HFFc6 (cell line): ENCODE data around the gene DTX1. TPM values are rescaled to one million over a fixed set of nuclear protein-coding genes. Genes with fewer than 3 reads are reported as not detected.

ENCODE experiments used
- DNase-seq: peaks from one replicate; pipeline ENCODE4 v3.0.0-alpha.2; 2018
- H3K27ac Mint-ChIP-seq: 2 replicates; pipeline ENCODE4 v1.8.0; 2020; ENCODE audit warnings: mild to moderate bottlenecking, mixed read lengths
- H3K27me3 Mint-ChIP-seq: 2 replicates; pipeline ENCODE4 v1.8.0; 2021; ENCODE audit warnings: mild to moderate bottlenecking, moderate library complexity, mixed read lengths; ENCODE audit not compliant: insufficient read depth
- H3K36me3 Mint-ChIP-seq: 2 replicates; pipeline ENCODE4 v1.8.0; 2021; ENCODE audit warnings: low read depth, mixed read lengths
- H3K4me1 Mint-ChIP-seq: 2 replicates; pipeline ENCODE4 v1.8.0; 2020; ENCODE audit warnings: low read depth, mixed read lengths
- H3K4me3 Mint-ChIP-seq: 2 replicates; pipeline ENCODE4 v1.8.0; 2020; ENCODE audit warnings: mild to moderate bottlenecking, moderate library complexity, mixed read lengths
- H3K9me3 Mint-ChIP-seq: 2 replicates; pipeline ENCODE4 v1.8.0; 2020; ENCODE audit warnings: mild to moderate bottlenecking, mixed read lengths
- CTCF ChIP-seq: fragments of 200-600 bp; sonication (generic); IDR thresholded peaks from 2 replicates; pipeline ENCODE4 v1.5.0; 2021; ENCODE audit warnings: antibody characterized with exemption, mild to moderate bottlenecking
- total RNA-seq, 6 experiments: library from RNA; stranded (reverse); fragmentation: NEBNext Ultra II Directional; extraction: Animal tissue kit (Norgen Biotek cat#: 25700); gene quantifications; 2 replicates in 1 of 6; 3 replicates in 5 of 6; pipeline ENCODE4 v1.2.3, GENCODE V29; 2021

DTX1 gene
- total RNA-seq, 6 experiments from 2014 or later = not detected

DNA sequence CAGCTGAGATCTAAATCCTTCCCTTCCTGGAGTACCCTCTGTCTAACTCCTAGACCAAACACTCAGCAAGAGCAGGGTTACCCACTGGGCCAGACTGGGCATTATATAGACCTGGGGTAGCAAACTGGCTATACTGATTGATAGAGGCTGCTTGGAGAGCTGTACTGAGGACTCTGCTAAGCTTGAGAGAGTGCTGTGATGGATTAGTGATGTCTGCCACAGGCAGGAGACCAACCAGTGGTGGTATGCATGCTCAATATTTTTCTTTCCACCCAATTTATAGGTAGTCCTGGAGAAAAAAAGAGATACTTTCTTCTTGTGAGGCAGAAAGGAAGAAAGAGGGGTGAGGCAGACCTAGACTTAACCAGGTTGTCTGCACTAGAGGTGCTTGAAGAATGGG lies 33.3 kb downstream of the DTX1 start:
- no peaks in the 10 kb centered on the region for H3K4me1 Mint-ChIP-seq
- H3K4me3 Mint-ChIP-seq = no peak overlapping the region
- TF ChIP-seq CTCF = no peak
- H3K27ac Mint-ChIP-seq = no peak overlapping the region
- no peaks in the 10 kb centered on the region for H3K36me3 Mint-ChIP-seq
- no peak for DNase-seq
- H3K27me3 Mint-ChIP-seq = peaks cover 18% of the 10 kb centered on the region
- no peaks in the 10 kb centered on the region for H3K9me3 Mint-ChIP-seq

GRCh38 chr12:113090740-113091139 lies 34.2 kb downstream of the DTX1 start:
- TF ChIP-seq CTCF = no peak
- no peaks in the 10 kb centered on the region for H3K4me1 Mint-ChIP-seq
- no peak overlapping the region for H3K4me3 Mint-ChIP-seq
- no peaks in the 10 kb centered on the region for H3K36me3 Mint-ChIP-seq
- no peaks in the 10 kb centered on the region for H3K9me3 Mint-ChIP-seq
- no peak overlapping the region for H3K27ac Mint-ChIP-seq
- peaks cover 13% of the 10 kb centered on the region for H3K27me3 Mint-ChIP-seq
- no peak for DNase-seq

DNA sequence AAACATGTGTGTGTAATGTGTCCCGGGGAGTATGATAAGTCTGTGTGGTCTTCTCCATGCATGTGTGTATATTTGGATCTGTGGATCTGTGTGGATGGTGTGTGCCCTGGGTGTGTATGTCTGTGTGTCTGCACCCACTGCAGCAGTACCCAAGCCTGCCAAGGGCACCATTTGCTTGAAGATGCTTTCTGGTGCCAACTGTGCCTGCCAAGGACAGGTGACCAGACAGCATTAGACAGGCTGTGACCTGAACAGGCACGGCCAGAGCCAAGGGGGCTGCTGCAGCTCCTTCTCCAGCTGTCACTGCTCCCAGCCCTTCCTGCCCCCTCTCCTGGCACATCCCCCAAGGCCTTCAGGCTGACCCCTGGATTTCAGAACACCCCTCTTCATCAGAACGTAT lies 35.0 kb downstream of the DTX1 start:
- H3K4me1 Mint-ChIP-seq = no peaks in the 10 kb centered on the region
- no peaks in the 10 kb centered on the region for H3K9me3 Mint-ChIP-seq
- TF ChIP-seq CTCF = no peak
- DNase-seq = no peak
- no peak overlapping the region for H3K4me3 Mint-ChIP-seq
- H3K27me3 Mint-ChIP-seq = peaks cover 17% of the 10 kb centered on the region
- H3K36me3 Mint-ChIP-seq = no peaks in the 10 kb centered on the region
- H3K27ac Mint-ChIP-seq = no peak overlapping the region

DNA sequence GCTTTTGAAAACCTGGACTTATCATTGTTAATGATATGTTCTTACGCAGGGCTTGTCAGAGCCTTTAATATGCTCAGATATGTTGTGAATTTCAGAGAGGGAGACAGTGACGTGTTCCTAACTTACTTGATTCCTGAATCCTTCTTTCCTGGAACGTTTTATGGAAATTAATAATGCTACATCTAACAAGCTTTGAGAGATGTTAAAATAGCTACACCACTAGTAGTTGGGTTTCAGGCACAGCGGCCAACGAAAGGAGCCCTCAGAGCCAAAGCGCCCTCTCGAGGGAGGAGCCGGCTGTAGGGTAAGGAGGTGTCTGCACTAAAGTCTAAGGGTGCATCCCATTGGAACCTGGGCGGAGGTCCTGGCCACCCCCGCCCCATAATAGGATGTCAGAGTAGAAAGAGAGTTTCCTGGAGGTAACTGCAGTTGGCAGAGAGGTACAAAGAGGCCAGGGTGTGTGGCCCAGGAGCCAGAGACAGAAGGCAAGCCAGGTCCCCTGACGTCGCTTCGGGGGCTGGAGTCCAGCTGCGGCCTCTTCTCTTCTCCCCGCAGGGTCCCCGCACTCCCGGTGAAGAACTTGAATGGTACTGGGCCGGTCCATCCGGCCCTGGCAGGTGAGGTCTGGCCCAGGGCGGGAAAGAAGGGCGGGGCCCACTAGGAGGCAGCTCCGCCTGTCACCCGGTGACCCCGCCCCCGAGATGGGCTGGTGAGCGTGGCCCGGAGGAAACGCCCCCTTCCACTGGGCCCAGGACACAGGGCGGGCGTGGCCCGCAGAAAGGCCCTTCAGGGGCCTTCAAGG lies 36.3 kb downstream of the DTX1 start:
- Mint-ChIP-seq H3K27me3 (peaks cover 22% of the 10 kb centered on the region), H3K4me3 (no peak overlapping the region), H3K9me3 (no peaks in the 10 kb centered on the region), H3K36me3 (no peaks in the 10 kb centered on the region), H3K4me1 (no peaks in the 10 kb centered on the region), H3K27ac (no peak overlapping the region)
- 0 out of 2 replicates have a peak, but pooled peaks have one; percentile 11 for TF ChIP-seq CTCF
- DNase-seq = no peak

GRCh38 chr12:113093409-113094101 lies 37.0 kb downstream of the DTX1 start:
- Mint-ChIP-seq H3K27me3 (peaks cover 20% of the 10 kb centered on the region), H3K36me3 (no peaks in the 10 kb centered on the region), H3K4me3 (no peak overlapping the region), H3K9me3 (no peaks in the 10 kb centered on the region), H3K4me1 (peaks cover 7% of the 10 kb centered on the region), H3K27ac (no peak overlapping the region)
- DNase-seq = no peak
- no peak for TF ChIP-seq CTCF
